Endothelial cell of umbilical vein (primary cell): Measurements from ENCODE around the gene ALKBH5. TPM values are rescaled to one million over a fixed set of nuclear protein-coding genes. Genes with fewer than 3 reads are reported as not detected.

ENCODE experiments used
- BruUV-seq: library from RNA; stranded (reverse); fragments of 400-500 nt; replicated peaks from 2 replicates; lab custom pipeline; 2021; lab: Mats Ljungman, UMichigan
- CTCF ChIA-PET: fragments of 300-600, 350-600 bp; sonication (Branson Sonifier 250); formaldehyde crosslinking; loops from one replicate; lab custom pipeline; 2021; ENCODE audit warnings: antibody characterized with exemption, inconsistent platforms; lab: Charles Lee
- POLR2A ChIA-PET: fragments of 300-600, 350-600 bp; sonication (Branson Sonifier 250); formaldehyde crosslinking; loops from one replicate; lab custom pipeline; 2021; ENCODE audit warnings: antibody characterized with exemption, inconsistent platforms; lab: Charles Lee
- DNase-seq: peaks from one replicate; pipeline ENCODE4 v3.0.0-alpha.2; 2011; ENCODE audit warnings: low read depth, low spot score
- FAIRE-seq: peaks from 2 replicates; lab custom pipeline; 2011; peaks lifted over from hg19 to GRCh38; lab: Jason Lieb, UNC
- H2AFZ ChIP-seq: 2 replicates; pipeline ENCODE4 v1.6.0; 2012; ENCODE audit warnings: low read depth, low read length, control low read depth, inconsistent platforms
- H3K27ac ChIP-seq: 2 replicates; pipeline ENCODE4 v1.5.1; 2011; ENCODE audit warnings: low read depth, mild to moderate bottlenecking, control low read depth, low read length, moderate library complexity; ENCODE audit not compliant: insufficient read depth
- H3K27me3 ChIP-seq, 2 experiments: 2 replicates each; pipeline versions ENCODE4 v1.6.0 to v1.6.1; 2011; ENCODE audit warnings: low read length in 2 of 2, mixed read lengths in 1 of 2; ENCODE audit not compliant: control insufficient read depth in 2 of 2, insufficient read depth in 2 of 2
- H3K36me3 ChIP-seq, 2 experiments: 2 replicates in 1 of 2; 3 replicates in 1 of 2; pipeline ENCODE4 v1.5.1; 2011; ENCODE audit warnings: low read length in 2 of 2, mild to moderate bottlenecking in 1 of 2, moderate library complexity in 1 of 2; ENCODE audit not compliant: control insufficient read depth in 2 of 2, insufficient read depth in 2 of 2; ENCODE audit errors: extremely low read depth in 1 of 2
- H3K4me1 ChIP-seq: 3 replicates; pipeline ENCODE4 v1.5.1; 2011; ENCODE audit warnings: mild to moderate bottlenecking, low read length; ENCODE audit not compliant: control insufficient read depth, insufficient read depth; ENCODE audit errors: extremely low read depth
- H3K4me2 ChIP-seq: 2 replicates; pipeline ENCODE4 v1.6.1; 2011; ENCODE audit warnings: low read length, control low read depth, mixed read lengths; ENCODE audit not compliant: insufficient read depth
- H3K4me3 ChIP-seq, 3 experiments: fragments of 200-600 bp in 1 of 3; sonication (generic), shearing (Covaris generic) in 1 of 3; replicated peaks in 1 of 3; 2 replicates each; pipeline ENCODE4 v1.5.1; 2011 to 2016; ENCODE audit warnings: control low read depth in 3 of 3, low read length in 3 of 3, mild to moderate bottlenecking in 2 of 3, inconsistent platforms in 1 of 3, low read depth in 1 of 3, moderate library complexity in 1 of 3; ENCODE audit not compliant: insufficient read depth in 1 of 3
- H3K79me2 ChIP-seq: 2 replicates; pipeline ENCODE4 v1.6.0; 2012; ENCODE audit warnings: low read length, inconsistent platforms; ENCODE audit not compliant: control insufficient read depth, insufficient read depth
- H3K9ac ChIP-seq: replicated peaks from 2 replicates; pipeline ENCODE3; 2011; ENCODE audit warnings: low read length, control low read depth; ENCODE audit not compliant: insufficient read depth; ENCODE audit errors: extremely low read depth
- H3K9me1 ChIP-seq: replicated peaks from 3 replicates; pipeline ENCODE4 v1.6.0; 2011; ENCODE audit warnings: mild to moderate bottlenecking, low read length; ENCODE audit not compliant: control insufficient read depth, insufficient read depth; ENCODE audit errors: extremely low read depth
- H3K9me3 ChIP-seq: replicated peaks from 2 replicates; pipeline ENCODE4 v1.5.1; 2012; ENCODE audit warnings: low read length, inconsistent platforms; ENCODE audit not compliant: control insufficient read depth, insufficient read depth
- H4K20me1 ChIP-seq: replicated peaks from 2 replicates; pipeline ENCODE3; 2011; ENCODE audit warnings: mild to moderate bottlenecking, low read length; ENCODE audit not compliant: control insufficient read depth, insufficient read depth; ENCODE audit errors: extremely low read depth
- EZH2 ChIP-seq: IDR thresholded peaks from 2 replicates; pipeline ENCODE4 v1.6.1; 2012; ENCODE audit warnings: borderline replicate concordance, low read depth, mild to moderate bottlenecking, moderate library complexity, low read length, inconsistent platforms; ENCODE audit not compliant: severe bottlenecking
- FOS ChIP-seq: IDR thresholded peaks from 2 replicates; pipeline ENCODE4 v1.6.1; 2011; ENCODE audit warnings: mild to moderate bottlenecking, low read length, moderate library complexity, borderline replicate concordance; ENCODE audit not compliant: insufficient read depth
- JUN ChIP-seq: IDR thresholded peaks from 2 replicates; pipeline ENCODE4 v1.6.1; 2011; ENCODE audit warnings: borderline replicate concordance, low read depth; ENCODE audit not compliant: insufficient read length, insufficient read depth
- MAX ChIP-seq: IDR thresholded peaks from 2 replicates; pipeline ENCODE4 v1.6.1; 2011; ENCODE audit not compliant: insufficient read depth, insufficient read length
- MYC ChIP-seq: IDR thresholded peaks from one replicate; pipeline ENCODE4 v1.6.1; 2011; ENCODE audit warnings: mild to moderate bottlenecking, low read depth, low read length
- POLR2A ChIP-seq: IDR thresholded peaks from 2 replicates; pipeline ENCODE4 v1.6.1; 2012; ENCODE audit warnings: low read depth, mild to moderate bottlenecking, control low read depth, low read length
- POLR2AphosphoS5 ChIP-seq: IDR thresholded peaks from 2 replicates; pipeline ENCODE4 v1.6.1; 2012; ENCODE audit warnings: low read depth, mild to moderate bottlenecking, control low read depth, low read length, moderate library complexity; ENCODE audit not compliant: insufficient read depth
- dilution Hi-C: fragments of 300-500 bp; cut with MboI; formaldehyde crosslinking; loops from one replicate; pipeline ENCODE4 v1.15.0; 2019; ENCODE audit warnings: low sequenced_read_pairs; ENCODE audit not compliant: extremely low pct_ligation_motif_present
- intact Hi-C: fragments of 100-400 bp; cut with micrococcal nuclease; formaldehyde crosslinking; loops from one replicate; pipeline ENCODE4 v1.10.0; 2022
- polyA plus RNA-seq, 4 experiments: library from polyadenylated mRNA; depleted of rRNA in 3 of 4; stranded (reverse) in 3 of 4; unstranded in 1 of 4; fragments of >200 nt; gene quantifications; 2 replicates each; pipeline versions ENCODE4 v1.2.1 to v1.2.3, GENCODE V29; 2011 to 2012; ENCODE audit warnings: missing spikeins in 1 of 4
- total RNA-seq: library from RNA; stranded (reverse); gene quantifications from 2 replicates; pipeline ENCODE4 v1.2.3, GENCODE V29; 2021

ALKBH5 gene
- total and polyA plus RNA-seq, 2 donors (not counting 3 experiments of a cell fraction or from before 2014, with no cell fraction given) = 55.3 to 71.0 TPM

- DNase-seq (peak; percentile 65), FAIRE-seq (no peak)
Measured at GRCh38 chr17:18257982-18258355, 74.3 kb downstream of the ALKBH5 start.

GRCh38 chr17:18258356-18259038 is 74.9 kb downstream of the ALKBH5 start, which contains the start of gene FLII:
Gene FLII, minus strand, starts transcription at chr17:18258738. Its CDS starts 48 bp downstream, at chr17:18258690.
- H3K4me3 ChIP-seq = peak within 1 kb of the TSS; percentile 66 to 84 (median 82)
- H3K27me3 ChIP-seq = no peaks in the 10 kb centered on the region
- H3K4me1 ChIP-seq = peaks cover 14% of the 10 kb centered on the region
- peak within 1 kb of the TSS; percentile 82 for H3K9ac ChIP-seq
- peaks cover 0 to 31% of the 10 kb centered on the region in 2 experiments for H3K36me3 ChIP-seq
- no peak for TF ChIP-seq FOS
- TF ChIP-seq MAX = no peak
- TF ChIP-seq POLR2A = peak; percentile 81
- no peak for TF ChIP-seq JUN
- no peak for TF ChIP-seq MYC
- peak; percentile 63 for TF ChIP-seq POLR2AphosphoS5
- TF ChIP-seq EZH2 = no peak
- DNase-seq = peak; percentile 48
- ChIA-PET CTCF (interaction anchor here (2.5 kb wide), 1 partner anchor 10 kb away, joined by 12 read pairs; no protein-coding TSS in a partner anchor), POLR2A (no interaction called here)
- H3K9me3 ChIP-seq = no peaks in the 10 kb centered on the region
- TSS peak; percentile 14 for BruUV-seq
- no peaks in the 10 kb centered on the region for H4K20me1 ChIP-seq
- FAIRE-seq = peak; percentile 75
- peak within 1 kb of the TSS; percentile 26 for H3K4me2 ChIP-seq
- no peaks in the 10 kb centered on the region for H3K9me1 ChIP-seq
- H3K27ac ChIP-seq = peak within 1 kb of the TSS; percentile 85
- dilution Hi-C loops = no loop called here
- peaks cover 23% of the 10 kb centered on the region for H3K79me2 ChIP-seq
- intact Hi-C loops = no loop called here
- H2AFZ ChIP-seq = peak within 1 kb of the TSS; percentile 86

More at GRCh38 chr17:18257982-18258355, 74.3 kb downstream of the ALKBH5 start:
- no TSS peak for BruUV-seq
- TF ChIP-seq POLR2A = no peak
- no peak for TF ChIP-seq MAX
- TF ChIP-seq POLR2AphosphoS5 = peak; percentile 24
- peak overlapping the region; percentile 86 for H2AFZ ChIP-seq
- intact Hi-C loops = no loop called here
- dilution Hi-C loops = no loop called here
- H3K4me2 ChIP-seq = peak overlapping the region; percentile 26
- no peaks in the 10 kb centered on the region for H3K9me1 ChIP-seq
- H3K9ac ChIP-seq = peak overlapping the region; percentile 82
- peaks cover 14% of the 10 kb centered on the region for H3K4me1 ChIP-seq
- peak overlapping the region; percentile 66 to 84 (median 82) for H3K4me3 ChIP-seq
- CTCF ChIA-PET = interaction anchor here (2.5 kb wide), 1 partner anchor 10 kb away, joined by 12 read pairs; no protein-coding TSS in a partner anchor
- H4K20me1 ChIP-seq = no peaks in the 10 kb centered on the region
- POLR2A ChIA-PET = no interaction called here
- no peaks in the 10 kb centered on the region for H3K27me3 ChIP-seq
- H3K36me3 ChIP-seq = peaks cover 4 to 34% of the 10 kb centered on the region in 2 experiments
- H3K79me2 ChIP-seq = peaks cover 23% of the 10 kb centered on the region
- H3K9me3 ChIP-seq = no peaks in the 10 kb centered on the region
- peak overlapping the region; percentile 85 for H3K27ac ChIP-seq
